Skin of body (tissue), 1 donor: ENCODE data around the gene FKBP7. TPM values are rescaled to one million over a fixed set of nuclear protein-coding genes. Genes with fewer than 3 reads are reported as not detected.

ENCODE experiments used
- total RNA-seq: library from RNA; depleted of rRNA; stranded (reverse); fragments of >200 nt; gene quantifications from one replicate; pipeline ENCODE4 v1.2.3, GENCODE V29; 2014

FKBP7 gene
- total RNA-seq, 1 donor from 2014 or later = 55.9 TPM

Other genes with a start within 250 kb of the FKBP7 start
- gene PRKRA, start 27.4 kb downstream of the FKBP7 start, total RNA-seq = 49.9 TPM
- gene PJVK, start 27.2 kb downstream of the FKBP7 start, total RNA-seq = 5.9 TPM
- 5.7 TPM for gene PLEKHA3, start 1.9 kb upstream of the FKBP7 start, total RNA-seq